ENCODE results near the gene PODXL. TPM values are rescaled to one million over a fixed set of nuclear protein-coding genes. Genes with fewer than 3 reads are reported as not detected.

The PODXL gene
- total and polyA plus RNA-seq, 2 donors (not counting 1 experiment from before 2014, with no cell fraction given): 0.17 to 0.27 TPM

- Histone ChIP-seq H3K79me2 (ENCODE audit: control insufficient read depth, insufficient read depth, low read length) (no peaks in the 10 kb centered on the region), H3K27ac (ENCODE audit: insufficient read depth, low read length) (no peak overlapping the region), H3K9ac (ENCODE audit: insufficient read depth, low read length) (no peak overlapping the region), H3K27me3 (ENCODE audit: control insufficient read depth, insufficient read depth, low read length) (peaks cover 14% of the 10 kb centered on the region), H4K20me1 (ENCODE audit: control insufficient read depth, extremely low read depth, insufficient read depth, low read length) (no peaks in the 10 kb centered on the region), H3K4me2 (ENCODE audit: extremely low read depth, insufficient read depth, low read length) (no peak overlapping the region), H3K4me1 (ENCODE audit: control insufficient read depth, extremely low read depth, insufficient read depth, low read length) (no peaks in the 10 kb centered on the region), H2AFZ (ENCODE audit: low read length) (no peak overlapping the region), H3K36me3 (ENCODE audit: control insufficient read depth, insufficient read depth, low read length) (no peaks in the 10 kb centered on the region), H3K4me3 (replicated peaks in 1 of 4; ENCODE audit: control extremely low read depth in 1 of 4, insufficient read depth in 1 of 4, low read depth in 3 of 4, low read length in 4 of 4) (no peak overlapping the region), H3K9me3 (ENCODE audit: control insufficient read depth, insufficient read depth, low read depth, low read length) (no peaks in the 10 kb centered on the region)
- no peak for DNase-seq (ENCODE audit: low read depth in 2 of 2)
- no peak for TF ChIP-seq CTCF (conservative IDR thresholded peaks at IDR 0.05 in 1 of 2, IDR thresholded peaks at IDR 0.05 in 1 of 2; ENCODE audit: low read depth in 1 of 2, low read length in 2 of 2)
- no peak for TF ChIP-seq EZH2 (IDR thresholded peaks at IDR 0.05; ENCODE audit: low read length, missing control alignments)
Observed at GRCh38 chr7:131550846-131551245, 5.6 kb downstream of the PODXL start.

- Histone ChIP-seq H3K36me3 (ENCODE audit: control insufficient read depth, insufficient read depth, low read length) (no peaks in the 10 kb centered on the region), H3K4me1 (ENCODE audit: control insufficient read depth, extremely low read depth, insufficient read depth, low read length) (no peaks in the 10 kb centered on the region), H3K4me2 (ENCODE audit: extremely low read depth, insufficient read depth, low read length) (no peak overlapping the region), H3K27ac (ENCODE audit: insufficient read depth, low read length) (no peak overlapping the region), H4K20me1 (ENCODE audit: control insufficient read depth, extremely low read depth, insufficient read depth, low read length) (no peaks in the 10 kb centered on the region), H3K9me3 (ENCODE audit: control insufficient read depth, insufficient read depth, low read depth, low read length) (no peaks in the 10 kb centered on the region), H3K9ac (ENCODE audit: insufficient read depth, low read length) (no peak overlapping the region), H3K79me2 (ENCODE audit: control insufficient read depth, insufficient read depth, low read length) (no peaks in the 10 kb centered on the region), H3K4me3 (replicated peaks in 1 of 4; ENCODE audit: control extremely low read depth in 1 of 4, insufficient read depth in 1 of 4, low read depth in 3 of 4, low read length in 4 of 4) (no peak overlapping the region), H2AFZ (ENCODE audit: low read length) (no peak overlapping the region), H3K27me3 (ENCODE audit: control insufficient read depth, insufficient read depth, low read length) (no peaks in the 10 kb centered on the region)
- no peak for TF ChIP-seq CTCF (conservative IDR thresholded peaks at IDR 0.05 in 1 of 2, IDR thresholded peaks at IDR 0.05 in 1 of 2; ENCODE audit: low read depth in 1 of 2, low read length in 2 of 2)
- no peak for TF ChIP-seq EZH2 (IDR thresholded peaks at IDR 0.05; ENCODE audit: low read length, missing control alignments)
- no peak for DNase-seq (ENCODE audit: low read depth in 2 of 2)
Observed at GRCh38 chr7:131548371-131548770, 8.1 kb downstream of the PODXL start.

GRCh38 chr7:131547589-131547988 lies 8.8 kb downstream of the PODXL start:
- Histone ChIP-seq H3K9me3 (ENCODE audit: control insufficient read depth, insufficient read depth, low read depth, low read length) (no peaks in the 10 kb centered on the region), H3K4me3 (replicated peaks in 1 of 4; ENCODE audit: control extremely low read depth in 1 of 4, insufficient read depth in 1 of 4, low read depth in 3 of 4, low read length in 4 of 4) (no peak overlapping the region), H3K9ac (ENCODE audit: insufficient read depth, low read length) (no peak overlapping the region), H3K4me2 (ENCODE audit: extremely low read depth, insufficient read depth, low read length) (no peak overlapping the region), H3K27ac (ENCODE audit: insufficient read depth, low read length) (no peak overlapping the region), H3K79me2 (ENCODE audit: control insufficient read depth, insufficient read depth, low read length) (no peaks in the 10 kb centered on the region), H4K20me1 (ENCODE audit: control insufficient read depth, extremely low read depth, insufficient read depth, low read length) (no peaks in the 10 kb centered on the region), H3K27me3 (ENCODE audit: control insufficient read depth, insufficient read depth, low read length) (no peaks in the 10 kb centered on the region), H3K36me3 (ENCODE audit: control insufficient read depth, insufficient read depth, low read length) (no peaks in the 10 kb centered on the region), H3K4me1 (ENCODE audit: control insufficient read depth, extremely low read depth, insufficient read depth, low read length) (no peaks in the 10 kb centered on the region), H2AFZ (ENCODE audit: low read length) (no peak overlapping the region)
- TF ChIP-seq EZH2 (IDR thresholded peaks at IDR 0.05; ENCODE audit: low read length, missing control alignments) (no peak), CTCF (conservative IDR thresholded peaks at IDR 0.05 in 1 of 2, IDR thresholded peaks at IDR 0.05 in 1 of 2; ENCODE audit: low read depth in 1 of 2, low read length in 2 of 2) (no peak)
- DNase-seq (ENCODE audit: low read depth in 2 of 2): no peak

Data from fibroblast of lung (primary cell).